Gastrocnemius medialis (tissue), 4 donors: ENCODE results near the gene SLC35F1. TPM values are rescaled to one million over a fixed set of nuclear protein-coding genes. Genes with fewer than 3 reads are reported as not detected.

Source experiments
- ATAC-seq, 2 donors: fragments of 150-250 bp; one replicate each; pipeline ENCODE4 v1.9.1; 2016
- DNase-seq, 2 donors: peaks; one replicate each; pipeline ENCODE4 v3.0.0-alpha.2; 2019
- H3K27ac ChIP-seq, 4 donors: fragments of 200-600 bp; sonication (generic); 1 replicate in 1 of 4; 2 replicates in 3 of 4; pipeline ENCODE4 v1.5.1; 2016 to 2018; ENCODE audit warnings: mild to moderate bottlenecking in 2 of 4, moderate library complexity in 1 of 4
- H3K27me3 ChIP-seq, 3 donors: fragments of 200-600 bp; sonication (generic) in 2 of 3; 1 replicate in 1 of 3; 2 replicates in 2 of 3; pipeline versions ENCODE4 v1.5.1 to v1.6.0; 2016 to 2019; ENCODE audit warnings: mild to moderate bottlenecking in 1 of 3, moderate library complexity in 1 of 3
- H3K36me3 ChIP-seq, 2 donors: fragments of 200-600 bp; sonication (generic) in 1 of 2; one replicate each; pipeline ENCODE4 v1.5.1; 2017 to 2018
- H3K4me1 ChIP-seq, 2 donors: fragments of 200-600 bp; sonication (generic) in 1 of 2; one replicate each; pipeline ENCODE4 v1.5.1; 2016 to 2017; ENCODE audit warnings: mild to moderate bottlenecking in 2 of 2
- H3K4me3 ChIP-seq, 4 donors: fragments of 200-600 bp; sonication (generic) in 3 of 4; 1 replicate in 1 of 4; 2 replicates in 3 of 4; pipeline ENCODE4 v1.5.1; 2016 to 2019; ENCODE audit warnings: mild to moderate bottlenecking in 2 of 4
- H3K9me3 ChIP-seq, 3 donors: fragments of 200-600 bp; sonication (generic) in 2 of 3; 1 replicate in 1 of 3; 2 replicates in 2 of 3; pipeline ENCODE4 v1.5.1; 2016 to 2019
- POLR2A ChIP-seq, 2 donors: fragments of 450-650 bp; IDR thresholded peaks; one replicate each; pipeline ENCODE4 v1.6.1; 2017; ENCODE audit warnings: antibody characterized with exemption in 2 of 2, mild to moderate bottlenecking in 2 of 2, moderate library complexity in 2 of 2
- in situ Hi-C, 4 donors: fragments of 200-750 bp; cut with MboI; loops; one replicate each; pipeline versions ENCODE4 v1.15.0 to v1.8.0; 2017; ENCODE audit warnings: low sequenced_read_pairs in 4 of 4
- intact Hi-C: fragments of 100-400 bp; cut with DNase I; formaldehyde crosslinking; loops from one replicate; pipeline ENCODE4 v1.15.1; 2023; ENCODE audit warnings: low total_unique reads
- total RNA-seq, 4 donors: library from RNA; depleted of rRNA; stranded (reverse); fragments of >200 nt; gene quantifications; one replicate each; pipeline versions ENCODE4 v1.1.0 to v1.2.3, GENCODE V29; 2016
- TF ChIP-seq, protein P1 (sequence below), 5 experiments: fragments of 450-650 bp in 3 of 5; fragments of 200-600 bp in 2 of 5; sonication (generic) in 2 of 5; IDR thresholded peaks in 4 of 5; conservative IDR thresholded peaks in 1 of 5; 1 replicate in 4 of 5; 2 replicates in 1 of 5; pipeline ENCODE4 v1.5.1; 2016 to 2019; ENCODE audit warnings: antibody characterized with exemption in 5 of 5, mild to moderate bottlenecking in 3 of 5, moderate library complexity in 3 of 5

The SLC35F1 gene
- total RNA-seq, 4 donors from 2014 or later: 0.13 to 0.29 TPM; not detected in 2

DNA sequence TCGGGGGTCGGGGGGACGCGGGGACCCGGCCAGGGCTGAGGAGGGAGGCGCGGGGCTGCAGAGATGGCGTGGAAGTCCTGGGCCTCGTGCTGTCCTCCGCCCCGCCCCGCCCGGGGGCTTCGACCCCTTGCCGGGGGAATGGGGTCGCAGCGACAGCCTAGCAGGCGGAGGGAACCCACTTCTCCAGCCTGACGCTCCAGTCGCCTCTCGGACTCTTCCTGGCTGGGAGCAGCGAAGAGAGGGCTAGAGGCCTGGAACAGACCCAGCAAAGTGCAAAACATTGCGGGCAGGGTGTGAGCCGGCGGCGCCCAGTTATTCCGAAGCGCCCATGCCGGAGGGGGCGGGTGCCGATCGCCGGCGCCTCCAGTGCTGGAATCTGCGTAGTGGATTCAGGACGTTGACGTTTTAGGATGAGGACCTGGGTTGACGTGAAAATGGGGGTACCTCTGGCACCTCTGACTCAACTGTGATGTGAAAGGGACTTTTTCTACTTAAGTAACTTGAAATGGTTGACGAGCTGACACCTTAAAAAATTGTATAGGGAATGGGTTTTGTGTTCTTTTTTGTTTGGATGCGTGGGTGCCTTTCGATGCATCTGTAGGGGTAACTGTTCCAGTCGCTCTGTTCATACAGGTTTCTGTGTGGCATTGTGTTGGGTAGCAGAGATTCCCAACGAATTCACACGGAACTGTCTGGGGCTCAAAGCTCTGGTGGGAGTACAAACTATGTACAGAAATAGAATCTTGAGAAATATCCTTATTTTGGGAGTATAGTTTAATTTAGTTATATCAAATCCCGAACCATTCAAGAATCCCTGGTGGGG, 1.4 kb downstream of the SLC35F1 start:
- H3K4me1 ChIP-seq: peaks cover 0 to 6% of the 10 kb centered on the region in 2 donors
- intact Hi-C loops: no loop called here
- in situ Hi-C loops: no loop called here
- H3K27ac ChIP-seq: no peak overlapping the region
- TF ChIP-seq POLR2A (IDR thresholded peaks at IDR 0.05): no peak
- TF ChIP-seq, protein P1, sequence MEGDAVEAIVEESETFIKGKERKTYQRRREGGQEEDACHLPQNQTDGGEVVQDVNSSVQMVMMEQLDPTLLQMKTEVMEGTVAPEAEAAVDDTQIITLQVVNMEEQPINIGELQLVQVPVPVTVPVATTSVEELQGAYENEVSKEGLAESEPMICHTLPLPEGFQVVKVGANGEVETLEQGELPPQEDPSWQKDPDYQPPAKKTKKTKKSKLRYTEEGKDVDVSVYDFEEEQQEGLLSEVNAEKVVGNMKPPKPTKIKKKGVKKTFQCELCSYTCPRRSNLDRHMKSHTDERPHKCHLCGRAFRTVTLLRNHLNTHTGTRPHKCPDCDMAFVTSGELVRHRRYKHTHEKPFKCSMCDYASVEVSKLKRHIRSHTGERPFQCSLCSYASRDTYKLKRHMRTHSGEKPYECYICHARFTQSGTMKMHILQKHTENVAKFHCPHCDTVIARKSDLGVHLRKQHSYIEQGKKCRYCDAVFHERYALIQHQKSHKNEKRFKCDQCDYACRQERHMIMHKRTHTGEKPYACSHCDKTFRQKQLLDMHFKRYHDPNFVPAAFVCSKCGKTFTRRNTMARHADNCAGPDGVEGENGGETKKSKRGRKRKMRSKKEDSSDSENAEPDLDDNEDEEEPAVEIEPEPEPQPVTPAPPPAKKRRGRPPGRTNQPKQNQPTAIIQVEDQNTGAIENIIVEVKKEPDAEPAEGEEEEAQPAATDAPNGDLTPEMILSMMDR (IDR thresholded peaks at IDR 0.05 in 4 of 5, conservative IDR thresholded peaks at IDR 0.05 in 1 of 5): no peak
- no peaks in the 10 kb centered on the region for H3K9me3 ChIP-seq
- H3K4me3 ChIP-seq: peak overlapping the region; percentile 49 to 63 (median 58)
- no peak for ATAC-seq
- H3K36me3 ChIP-seq: no peaks in the 10 kb centered on the region
- no peak for DNase-seq
- H3K27me3 ChIP-seq: peaks cover 23 to 40% (median 23%) of the 10 kb centered on the region in 3 donors

DNA sequence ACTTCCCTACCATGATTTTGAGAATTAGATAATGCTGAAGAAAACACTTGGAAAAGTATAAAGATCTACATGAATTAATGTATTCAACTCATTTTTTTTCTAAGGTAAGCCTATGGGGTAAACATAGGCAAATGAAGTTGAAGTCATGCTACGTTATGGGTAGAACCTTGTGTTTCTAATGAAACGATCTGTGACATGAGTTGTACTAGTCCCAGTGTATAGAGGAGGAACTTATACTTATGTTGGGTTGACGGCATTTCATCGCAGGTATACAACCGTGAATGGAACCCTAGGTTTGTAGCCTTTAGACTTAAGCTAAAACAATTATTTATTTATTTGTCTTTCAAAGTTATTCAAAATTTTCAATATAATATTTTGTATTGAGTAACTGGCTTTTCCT, 2.6 kb downstream of the SLC35F1 start:
- no peak overlapping the region for H3K27ac ChIP-seq
- no peak overlapping the region for H3K4me3 ChIP-seq
- intact Hi-C loops: no loop called here
- no peaks in the 10 kb centered on the region for H3K9me3 ChIP-seq
- peaks cover 0 to 6% of the 10 kb centered on the region in 2 donors for H3K4me1 ChIP-seq
- H3K36me3 ChIP-seq: no peaks in the 10 kb centered on the region
- in situ Hi-C loops: no loop called here
- DNase-seq (no peak), ATAC-seq (no peak)
- TF ChIP-seq, protein P1 (IDR thresholded peaks at IDR 0.05 in 4 of 5, conservative IDR thresholded peaks at IDR 0.05 in 1 of 5): no peak
- TF ChIP-seq POLR2A (IDR thresholded peaks at IDR 0.05): no peak
- H3K27me3 ChIP-seq: peaks cover 17 to 37% (median 20%) of the 10 kb centered on the region in 3 donors

DNA sequence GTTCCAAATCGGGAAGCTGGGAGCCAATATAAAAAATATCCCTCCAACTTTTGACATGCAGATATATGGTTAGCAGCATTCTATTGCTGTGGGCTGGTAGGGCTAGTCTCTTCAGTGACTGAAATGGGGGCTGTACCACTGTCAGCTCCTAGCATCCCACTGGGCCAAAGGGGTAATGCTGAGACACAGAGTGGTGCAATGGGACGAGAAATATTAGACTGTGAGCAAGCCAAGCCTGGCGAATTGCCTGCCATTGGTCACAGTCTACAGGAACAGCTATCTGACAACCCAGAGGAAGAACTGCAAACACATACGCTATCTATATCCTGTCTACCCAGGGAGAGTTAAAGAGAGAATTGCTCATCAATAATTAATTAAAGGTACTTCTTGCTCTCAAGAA, 3.5 kb downstream of the SLC35F1 start:
- H3K9me3 ChIP-seq: no peaks in the 10 kb centered on the region
- no peak overlapping the region for H3K4me3 ChIP-seq
- H3K27ac ChIP-seq: no peak overlapping the region
- DNase-seq (no peak), ATAC-seq (no peak)
- intact Hi-C loops: no loop called here
- TF ChIP-seq, protein P1 (IDR thresholded peaks at IDR 0.05 in 4 of 5, conservative IDR thresholded peaks at IDR 0.05 in 1 of 5): no peak
- TF ChIP-seq POLR2A (IDR thresholded peaks at IDR 0.05): no peak
- peaks cover 11 to 28% (median 13%) of the 10 kb centered on the region in 3 donors for H3K27me3 ChIP-seq
- no peaks in the 10 kb centered on the region for H3K36me3 ChIP-seq
- H3K4me1 ChIP-seq: peaks cover 0 to 6% of the 10 kb centered on the region in 2 donors
- in situ Hi-C loops: no loop called here

DNA sequence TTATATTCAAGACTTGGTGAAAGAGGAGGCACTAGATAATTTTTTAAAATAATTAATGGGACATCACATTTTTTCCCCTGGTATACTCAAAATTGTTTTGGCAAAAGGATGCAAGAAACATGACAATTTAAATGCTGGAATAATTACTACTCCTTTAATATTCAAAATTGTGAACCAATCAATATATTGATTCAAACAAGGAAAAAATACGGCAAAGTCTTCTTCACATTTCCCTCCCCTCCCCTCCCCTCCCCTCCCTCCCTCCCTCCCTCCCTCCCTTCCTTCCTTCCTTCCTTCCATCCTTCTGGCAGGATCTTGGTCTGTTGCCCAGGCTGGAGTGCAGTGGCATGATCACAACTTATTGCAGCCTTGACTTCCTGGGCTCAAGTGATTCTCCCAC, 4.1 kb downstream of the SLC35F1 start:
- DNase-seq (no peak), ATAC-seq (no peak)
- H3K36me3 ChIP-seq: no peaks in the 10 kb centered on the region
- no peaks in the 10 kb centered on the region for H3K9me3 ChIP-seq
- in situ Hi-C loops (no loop called here), intact Hi-C loops (no loop called here)
- TF ChIP-seq, protein P1 (IDR thresholded peaks at IDR 0.05 in 4 of 5, conservative IDR thresholded peaks at IDR 0.05 in 1 of 5): no peak
- no peak for TF ChIP-seq POLR2A (IDR thresholded peaks at IDR 0.05)
- no peak overlapping the region for H3K4me3 ChIP-seq
- peaks cover 10 to 23% (median 13%) of the 10 kb centered on the region in 3 donors for H3K27me3 ChIP-seq
- H3K4me1 ChIP-seq: peaks cover 0 to 6% of the 10 kb centered on the region in 2 donors
- H3K27ac ChIP-seq: no peak overlapping the region
